Tibial nerve (tissue), 4 donors: Measurements from ENCODE around the gene APLP2. TPM values are rescaled to one million over a fixed set of nuclear protein-coding genes. Genes with fewer than 3 reads are reported as not detected.

Experiments used
- DNase-seq, 2 donors: peaks; one replicate each; pipeline ENCODE4 v3.0.0-alpha.2; 2019; ENCODE audit warnings: low spot score in 2 of 2
- H3K27ac ChIP-seq, 4 donors: fragments of 200-600 bp; sonication (generic) in 3 of 4; one replicate each; pipeline ENCODE4 v1.5.1; 2017 to 2019; ENCODE audit warnings: mild to moderate bottlenecking in 1 of 4
- H3K27me3 ChIP-seq, 2 donors: fragments of 200-600 bp; sonication (generic) in 1 of 2; one replicate each; pipeline versions ENCODE4 v1.5.1 to v1.6.0; 2017 to 2019
- H3K36me3 ChIP-seq, 3 donors: fragments of 200-600 bp; sonication (generic); one replicate each; pipeline ENCODE4 v1.5.1; 2018 to 2019
- H3K4me1 ChIP-seq, 4 donors: fragments of 200-600 bp; sonication (generic) in 3 of 4; one replicate each; pipeline ENCODE4 v1.5.1; 2017 to 2019
- H3K4me3 ChIP-seq, 4 donors: fragments of 200-600 bp; sonication (generic) in 3 of 4; one replicate each; pipeline ENCODE4 v1.5.1; 2017 to 2019; ENCODE audit warnings: mild to moderate bottlenecking in 1 of 4, moderate library complexity in 1 of 4
- H3K9me3 ChIP-seq, 4 donors: fragments of 200-600 bp; sonication (generic) in 3 of 4; one replicate each; pipeline ENCODE4 v1.5.1; 2017 to 2019
- CTCF ChIP-seq, 5 experiments: fragments of 200-600 bp in 3 of 5; fragments of 450-650 bp in 2 of 5; sonication (generic) in 3 of 5; IDR thresholded peaks; one replicate each; pipeline ENCODE4 v1.5.1; 2016 to 2019; ENCODE audit warnings: antibody characterized with exemption in 5 of 5, mild to moderate bottlenecking in 3 of 5, moderate library complexity in 2 of 5
- EP300 ChIP-seq, 2 donors: sonication (generic); formaldehyde crosslinking; IDR thresholded peaks; one replicate each; pipeline ENCODE4 v1.6.1; 2017; ENCODE audit warnings: antibody characterized with exemption in 2 of 2, mild to moderate bottlenecking in 1 of 2
- POLR2A ChIP-seq, 2 donors: fragments of 450-650 bp; IDR thresholded peaks; one replicate each; pipeline ENCODE4 v1.6.1; 2017; ENCODE audit warnings: antibody characterized with exemption in 2 of 2, mild to moderate bottlenecking in 2 of 2, moderate library complexity in 2 of 2
- WGBS, 2 donors: methylation state at CpG; one replicate each; pipeline ENCODE4 v1.1.5; 2018; 5-methylcytosine and 5-hydroxymethylcytosine counted together
- total RNA-seq, 4 donors: library from RNA; depleted of rRNA; stranded (reverse); fragments of >200 nt; gene quantifications; one replicate each; pipeline ENCODE4 v1.1.0, GENCODE V29; 2016

APLP2 gene
- total RNA-seq, 4 donors from 2014 or later: 200 to 229 (median 212) TPM

GRCh38 chr11:130125638-130126037, 55.9 kb downstream of the APLP2 start:
- peaks cover 0 to 53% (median 8%) of the 10 kb centered on the region in 3 donors for H3K36me3 ChIP-seq
- WGBS, 2 donors: 90 to 100% methylated on average over 4 of the region's 4 CpGs
- H3K4me1 ChIP-seq: peaks cover 0 to 41% (median 17%) of the 10 kb centered on the region in 4 donors
- no peaks in the 10 kb centered on the region for H3K27me3 ChIP-seq
- no peak overlapping the region for H3K27ac ChIP-seq
- no peak for DNase-seq
- TF ChIP-seq CTCF (IDR thresholded peaks at IDR 0.05) (no peak), POLR2A (IDR thresholded peaks at IDR 0.05) (no peak), EP300 (IDR thresholded peaks at IDR 0.05) (no peak)
- no peak overlapping the region for H3K4me3 ChIP-seq
- no peaks in the 10 kb centered on the region for H3K9me3 ChIP-seq

GRCh38 chr11:130126516-130126915, 56.8 kb downstream of the APLP2 start:
- no peaks in the 10 kb centered on the region for H3K9me3 ChIP-seq
- H3K36me3 ChIP-seq: peaks cover 0 to 62% (median 8%) of the 10 kb centered on the region in 3 donors
- no peak overlapping the region for H3K4me3 ChIP-seq
- no peak overlapping the region for H3K27ac ChIP-seq
- H3K27me3 ChIP-seq: no peaks in the 10 kb centered on the region
- H3K4me1 ChIP-seq: peaks cover 0 to 34% (median 16%) of the 10 kb centered on the region in 4 donors
- TF ChIP-seq POLR2A (IDR thresholded peaks at IDR 0.05) (no peak), EP300 (IDR thresholded peaks at IDR 0.05) (no peak), CTCF (IDR thresholded peaks at IDR 0.05) (no peak)
- DNase-seq: no peak
- WGBS, 2 donors: 96 to 99% methylated on average over 5 of the region's 5 CpGs

GRCh38 chr11:130127509-130127908, 57.8 kb downstream of the APLP2 start:
- no peak for DNase-seq
- peaks cover 0 to 64% (median 8%) of the 10 kb centered on the region in 3 donors for H3K36me3 ChIP-seq
- no peaks in the 10 kb centered on the region for H3K27me3 ChIP-seq
- no peak overlapping the region for H3K27ac ChIP-seq
- no peaks in the 10 kb centered on the region for H3K9me3 ChIP-seq
- TF ChIP-seq EP300 (IDR thresholded peaks at IDR 0.05) (no peak), POLR2A (IDR thresholded peaks at IDR 0.05) (no peak), CTCF (IDR thresholded peaks at IDR 0.05) (no peak)
- peaks cover 0 to 25% (median 13%) of the 10 kb centered on the region in 4 donors for H3K4me1 ChIP-seq
- H3K4me3 ChIP-seq: no peak overlapping the region
- 88 to 93% methylated on average over 4 of the region's 4 CpGs for WGBS, 2 donors

- WGBS, 2 donors: 94 to 100% methylated on average over 2 of the region's 2 CpGs
- peaks cover 0 to 61% (median 3%) of the 10 kb centered on the region in 3 donors for H3K36me3 ChIP-seq
- no peak overlapping the region for H3K27ac ChIP-seq
Measured at GRCh38 chr11:130128626-130129025, 58.9 kb downstream of the APLP2 start.

GRCh38 chr11:130129922-130130321, 60.2 kb downstream of the APLP2 start:
- H3K9me3 ChIP-seq: no peaks in the 10 kb centered on the region
- H3K36me3 ChIP-seq: peaks cover 0 to 70% (median 3%) of the 10 kb centered on the region in 3 donors
- no peak overlapping the region for H3K27ac ChIP-seq
- H3K27me3 ChIP-seq: no peaks in the 10 kb centered on the region
- TF ChIP-seq EP300 (IDR thresholded peaks at IDR 0.05): no peak
- no peak for TF ChIP-seq CTCF (IDR thresholded peaks at IDR 0.05)
- no peak for TF ChIP-seq POLR2A (IDR thresholded peaks at IDR 0.05)
- no peak for DNase-seq
- no peak overlapping the region for H3K4me3 ChIP-seq
- WGBS, 2 donors: 74 to 78% methylated on average over 11 of the region's 11 CpGs
- H3K4me1 ChIP-seq: peaks cover 0 to 9% (median 3%) of the 10 kb centered on the region in 4 donors

More at GRCh38 chr11:130128626-130129025, 58.9 kb downstream of the APLP2 start:
- Histone ChIP-seq H3K27me3 (no peaks in the 10 kb centered on the region), H3K9me3 (no peaks in the 10 kb centered on the region), H3K4me1 (peaks cover 0 to 22% (median 12%) of the 10 kb centered on the region in 4 donors), H3K4me3 (no peak overlapping the region)
- TF ChIP-seq EP300 (IDR thresholded peaks at IDR 0.05): no peak
- no peak for TF ChIP-seq CTCF (IDR thresholded peaks at IDR 0.05)
- no peak for TF ChIP-seq POLR2A (IDR thresholded peaks at IDR 0.05)
- DNase-seq: no peak
